Measurements from ENCODE around the gene SIPA1L3. TPM values are rescaled to one million over a fixed set of nuclear protein-coding genes. Genes with fewer than 3 reads are reported as not detected.
"Not testable (repeated sequence)": the region's sequence is repeated elsewhere in the genome, so short reads cannot be mapped to it uniquely, and the experiment has no call there.

The SIPA1L3 gene
- total RNA-seq, 1 donor from 2014 or later: 16.1 TPM

DNA sequence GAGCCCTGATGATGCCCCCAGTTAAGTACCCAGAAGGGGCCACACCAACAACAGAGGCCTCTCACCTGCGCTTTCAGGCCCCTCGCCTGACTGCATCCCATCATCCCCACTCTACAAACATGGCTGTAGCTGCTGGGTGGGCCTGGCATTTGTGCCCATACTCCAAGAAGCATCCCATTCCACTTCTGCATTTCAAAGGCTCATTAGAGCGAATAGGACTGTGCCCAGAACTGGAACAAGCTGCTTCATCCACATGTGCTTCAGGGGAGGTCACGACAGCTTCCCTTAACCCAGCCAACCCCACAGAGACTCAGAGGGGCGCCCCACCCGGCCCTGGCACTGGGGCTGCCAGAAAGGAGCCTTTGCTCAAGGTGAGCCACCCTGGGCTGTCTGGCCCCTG is 156.9 kb downstream of the SIPA1L3 start:
- no peak for DNase-seq (ENCODE audit: low spot score)

DNA sequence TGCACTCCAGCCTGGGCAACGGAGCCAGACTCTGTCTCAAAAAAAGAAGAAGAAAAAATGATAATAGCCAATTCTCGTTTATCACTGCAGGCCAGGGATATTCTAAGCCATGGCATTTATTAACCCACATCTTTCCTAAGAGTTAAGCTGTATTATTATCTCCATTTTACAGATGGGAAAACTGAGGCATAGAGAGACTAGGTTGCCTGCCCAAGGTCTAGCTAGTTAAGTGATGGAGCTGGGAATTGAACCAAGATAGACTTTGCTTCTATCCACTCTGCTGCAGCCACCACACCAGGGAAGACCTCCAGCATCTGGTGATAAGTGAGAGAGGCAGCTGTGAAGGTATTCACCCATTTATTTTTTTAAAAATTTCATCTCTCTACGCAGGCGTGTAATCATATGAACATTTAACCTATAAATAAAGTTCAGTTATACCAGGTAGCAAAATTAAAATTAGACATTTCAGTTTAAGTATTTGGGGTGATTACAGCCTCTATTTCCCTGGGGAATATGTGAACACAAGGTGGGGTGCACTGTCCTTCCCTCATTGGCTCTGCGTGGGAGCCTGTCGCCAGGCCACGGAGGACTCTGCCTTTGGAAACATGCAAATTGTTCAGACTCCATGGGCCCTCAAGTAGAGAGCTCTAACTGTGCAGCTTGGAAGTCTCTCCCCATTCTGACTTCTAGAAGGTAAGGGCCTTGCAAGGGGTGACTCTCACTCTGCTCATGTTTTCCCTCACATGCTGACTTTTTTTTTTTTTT is 157.8 kb downstream of the SIPA1L3 start:
- no peak for DNase-seq (ENCODE audit: low spot score)

DNA sequence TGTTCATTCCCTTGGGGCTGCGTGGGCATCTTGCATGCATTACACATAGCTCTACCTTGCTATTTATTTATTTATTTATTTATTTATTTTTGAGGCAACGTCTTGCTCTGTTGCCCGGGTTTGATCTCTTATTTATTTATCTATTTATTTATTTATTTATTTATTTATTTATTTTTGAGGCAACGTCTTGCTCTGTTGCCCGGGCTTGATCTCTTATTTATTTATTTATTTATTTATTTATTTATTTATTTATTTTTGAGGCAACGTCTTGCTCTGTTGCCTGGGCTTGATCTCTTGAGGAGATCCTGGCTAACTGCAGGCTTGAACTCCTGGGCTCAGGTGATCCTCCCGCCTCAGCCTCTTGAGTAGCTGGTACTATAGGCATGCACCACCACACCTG is 158.8 kb downstream of the SIPA1L3 start:
- not testable (repeated sequence) for DNase-seq (ENCODE audit: low spot score)

DNA sequence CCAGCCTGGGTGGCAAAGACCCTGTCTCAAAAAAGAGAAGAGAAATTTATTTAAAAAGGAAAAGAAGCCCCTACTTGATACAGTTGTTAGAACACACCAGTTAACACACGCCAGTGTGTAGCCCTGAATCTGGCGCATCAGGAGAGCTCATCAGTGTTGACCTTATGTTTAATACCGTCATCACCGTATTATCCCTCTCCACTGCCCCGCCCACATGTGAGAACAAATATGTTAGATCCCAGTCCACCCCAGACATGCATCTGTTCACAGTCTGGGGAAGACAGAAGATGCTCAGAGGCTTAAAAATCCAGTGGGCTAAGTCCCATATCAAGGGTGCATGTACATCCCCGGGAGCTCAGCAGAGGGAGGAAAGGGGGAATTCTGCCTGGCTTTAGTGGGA is 161.8 kb downstream of the SIPA1L3 start:
- no peak for DNase-seq (ENCODE audit: low spot score)

DNA sequence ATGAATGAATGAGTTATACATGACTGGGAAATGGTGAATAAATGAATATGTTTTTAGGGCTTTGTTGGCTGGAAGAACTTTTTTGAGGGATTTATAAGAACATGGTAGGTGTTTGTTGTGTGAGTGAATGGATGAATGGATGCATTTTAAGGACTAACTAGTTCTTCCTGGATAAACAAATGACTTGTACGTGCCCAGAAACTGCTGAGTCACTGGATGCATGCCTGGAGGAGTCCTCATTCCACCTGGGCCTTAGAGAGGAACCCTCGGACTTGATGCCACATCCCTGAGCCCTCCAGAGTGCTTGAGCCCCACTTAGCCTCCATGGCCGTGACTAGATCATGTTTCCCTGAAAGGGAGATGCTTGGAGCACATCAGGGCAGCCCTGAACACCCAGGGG is 163.6 kb downstream of the SIPA1L3 start:
- no peak for DNase-seq (ENCODE audit: low spot score)

DNA sequence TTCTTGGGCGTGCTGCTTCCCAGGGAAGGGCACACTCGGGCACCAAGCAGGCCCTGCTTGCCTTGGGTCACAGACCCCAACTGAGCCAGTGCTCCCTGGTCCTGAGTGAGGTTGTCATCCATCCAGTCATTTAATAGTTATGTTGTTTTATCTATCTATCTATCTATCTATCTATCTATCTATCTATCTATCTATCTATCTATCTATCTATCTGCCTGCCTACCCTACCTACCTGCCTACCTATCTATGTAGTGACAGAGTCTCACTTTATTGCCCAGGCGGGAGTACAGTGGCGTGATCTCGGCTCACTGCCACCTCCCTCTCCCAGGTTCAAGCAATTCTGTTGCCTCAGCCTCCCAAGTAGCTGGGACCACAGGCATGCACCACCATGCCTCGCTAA is 164.0 kb downstream of the SIPA1L3 start:
- not testable (repeated sequence) for DNase-seq (ENCODE audit: low spot score)

DNA sequence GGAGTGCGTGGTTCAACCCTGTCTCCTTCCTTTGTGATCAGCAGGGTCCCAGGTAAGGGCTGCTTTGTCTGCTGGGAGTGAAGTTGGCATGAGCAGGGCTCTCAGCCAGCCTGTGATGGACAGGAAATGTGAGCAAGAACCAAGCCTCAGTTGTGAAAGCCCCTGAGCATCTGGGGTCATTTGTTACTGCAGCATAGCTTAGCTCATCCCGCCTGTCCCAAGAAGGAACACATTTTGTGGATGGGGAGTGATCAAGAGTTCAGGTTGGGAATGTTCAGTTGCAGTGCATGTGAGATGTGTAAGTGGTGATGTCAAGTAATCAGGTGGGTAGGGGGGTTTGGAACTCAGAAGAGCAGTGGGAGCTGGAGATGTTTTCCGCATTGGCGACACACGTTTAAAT is 164.6 kb downstream of the SIPA1L3 start:
- DNase-seq (ENCODE audit: low spot score): no peak

DNA sequence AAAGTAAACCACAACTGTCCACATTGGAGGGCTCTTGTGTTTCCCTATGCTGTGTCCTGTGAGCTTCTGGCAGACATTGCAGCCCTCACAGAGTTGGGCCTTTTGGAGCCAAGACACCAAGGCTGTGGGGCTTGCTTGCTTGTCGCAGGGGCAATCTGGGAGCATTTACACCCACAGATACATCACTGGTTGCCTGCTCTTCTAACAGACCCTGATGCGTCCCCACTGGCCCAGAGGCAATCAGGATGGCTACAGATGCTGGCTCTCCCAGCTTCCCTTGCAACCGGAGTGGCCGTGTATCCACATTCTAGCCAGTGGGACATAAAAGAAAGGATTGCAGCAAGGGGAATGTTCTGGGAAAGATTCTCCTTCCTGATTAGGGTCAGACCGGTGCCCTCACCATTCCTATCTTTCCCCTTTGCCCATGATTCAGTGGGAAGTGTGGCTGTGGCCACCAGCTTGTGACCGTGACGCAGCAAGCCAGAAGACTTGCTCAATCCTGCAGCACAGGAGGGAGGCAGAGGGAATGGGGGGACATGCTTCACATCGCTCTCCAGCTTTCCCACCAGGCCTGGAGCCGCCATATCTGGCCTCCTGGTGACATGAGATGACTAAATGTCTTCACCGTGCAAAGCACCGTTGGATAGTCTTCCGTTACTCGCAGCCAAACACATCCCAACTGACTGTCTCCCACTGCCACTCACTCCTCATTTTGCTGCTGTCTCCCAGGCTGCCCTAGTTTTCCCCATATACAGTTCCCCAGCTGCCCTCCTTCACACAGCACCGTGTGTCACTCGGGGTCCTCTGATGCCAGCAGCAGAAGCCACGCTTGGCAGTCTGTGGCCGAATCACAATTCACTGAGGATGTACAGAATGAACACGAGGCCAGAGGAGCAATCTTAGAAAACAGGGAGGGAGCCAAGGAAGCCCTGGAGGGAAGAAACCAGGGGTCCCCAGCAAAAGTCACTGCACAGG is 166.1 kb downstream of the SIPA1L3 start:
- no peak for DNase-seq (ENCODE audit: low spot score)

DNA sequence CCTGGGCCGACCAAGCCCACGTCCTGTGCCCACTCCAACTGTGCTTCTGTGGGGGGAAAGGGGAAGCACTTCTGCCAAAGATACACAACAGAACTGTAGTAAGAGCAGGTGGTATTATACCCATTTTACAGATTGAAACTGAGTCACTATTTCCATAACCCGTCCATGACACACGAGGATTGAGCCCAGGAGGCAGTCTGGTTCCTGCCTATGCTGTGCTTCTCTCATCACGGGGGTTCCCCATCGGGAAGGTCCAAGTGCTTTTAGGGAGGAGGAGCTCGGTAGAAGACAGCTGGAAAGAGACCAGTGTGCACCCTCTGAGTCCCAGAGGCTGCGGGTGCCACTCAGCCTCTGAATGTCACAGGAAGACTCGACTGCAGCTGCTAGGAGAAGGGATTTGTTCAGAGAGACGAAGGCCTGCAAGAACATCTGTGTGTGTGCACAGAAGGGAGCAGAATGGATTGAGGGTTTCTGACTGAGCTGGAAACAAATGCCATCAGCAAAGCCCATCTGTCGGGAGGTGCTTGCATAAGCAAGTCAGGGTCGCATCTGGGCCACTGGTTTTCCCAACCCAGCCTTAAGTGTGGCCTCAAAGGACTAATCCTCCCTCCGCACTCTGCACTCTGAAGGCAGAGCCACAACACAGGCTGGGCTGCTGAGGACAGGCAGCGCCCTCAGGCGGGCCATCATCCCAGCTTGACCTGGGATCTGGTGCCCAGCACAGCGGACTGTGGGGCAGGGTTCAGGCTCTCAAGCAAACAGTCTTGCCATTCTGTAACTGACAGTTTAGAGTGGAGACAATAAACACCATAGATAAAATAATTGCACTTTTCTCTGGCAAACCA is 167.1 kb downstream of the SIPA1L3 start:
- no peak for DNase-seq (ENCODE audit: low spot score)

DNA sequence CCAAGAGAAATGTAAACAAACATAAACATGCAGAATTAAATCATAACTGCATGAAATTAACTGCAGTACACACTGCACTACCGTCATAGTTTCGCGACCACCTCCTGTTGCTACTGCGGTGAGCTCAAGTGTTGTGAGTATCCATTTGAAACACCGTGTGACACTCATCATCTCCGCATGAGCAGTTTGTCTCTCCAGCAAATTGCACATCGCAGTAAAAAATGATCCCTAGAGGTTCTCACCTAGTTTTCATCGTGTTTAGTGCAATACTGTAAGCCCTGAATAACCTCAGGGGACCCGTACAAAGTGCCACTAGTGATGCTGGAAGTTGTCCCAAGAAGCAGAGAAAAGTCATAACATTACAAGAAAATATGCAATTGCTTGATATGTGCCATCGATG is 169.3 kb downstream of the SIPA1L3 start:
- DNase-seq (ENCODE audit: low spot score): no peak

DNA sequence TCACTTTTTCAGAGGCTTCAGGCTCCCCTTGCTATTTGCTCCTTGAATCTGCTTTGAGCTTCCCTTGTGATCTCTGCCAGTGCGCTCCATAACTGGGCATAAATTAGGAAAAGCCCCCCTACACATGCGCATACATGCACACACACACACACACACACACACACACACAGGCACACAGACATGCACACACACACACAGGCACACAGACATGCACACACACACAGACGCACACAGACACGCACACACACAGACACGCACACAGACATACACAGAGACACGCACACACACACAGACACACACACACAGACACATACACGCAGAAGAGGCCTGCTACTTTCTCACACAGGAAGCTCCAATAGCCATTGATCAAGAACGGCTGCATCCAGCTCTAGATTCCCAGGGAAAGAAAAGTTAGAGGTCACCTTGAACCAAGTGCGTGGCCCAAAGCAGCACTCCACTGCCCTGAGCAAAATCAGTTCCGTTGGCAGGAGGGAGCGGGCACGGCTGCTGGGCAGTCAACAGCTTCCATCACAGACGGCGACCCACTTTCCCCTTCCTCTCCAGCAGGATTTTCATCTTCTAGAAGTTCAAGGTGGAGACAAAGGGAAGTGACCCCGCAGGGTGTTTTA is 171.4 kb downstream of the SIPA1L3 start:
- DNase-seq (ENCODE audit: low spot score): no peak

DNA sequence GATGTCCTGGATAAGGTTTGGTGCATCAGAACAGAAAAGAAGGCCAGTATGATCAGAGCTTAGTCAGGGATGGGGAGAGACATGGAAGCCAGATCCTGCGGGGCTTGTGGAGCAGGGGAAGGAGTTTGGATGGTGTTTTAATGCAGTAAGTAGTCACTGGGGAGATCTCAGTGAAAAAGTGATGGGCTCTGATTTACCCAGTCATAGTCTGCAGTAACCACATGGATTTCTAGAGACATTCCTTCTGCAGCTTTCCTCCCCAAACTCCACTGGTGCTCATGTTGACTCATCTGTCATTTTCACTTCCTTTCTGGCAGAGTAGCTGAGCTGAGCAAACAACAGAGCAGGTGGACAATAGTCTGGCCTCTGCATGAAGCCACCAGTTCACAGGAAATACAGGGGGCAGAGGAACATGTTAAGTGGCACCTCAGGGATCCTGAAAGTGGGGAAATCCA is 172.9 kb downstream of the SIPA1L3 start:
- no peak for DNase-seq (ENCODE audit: low spot score)

DNA sequence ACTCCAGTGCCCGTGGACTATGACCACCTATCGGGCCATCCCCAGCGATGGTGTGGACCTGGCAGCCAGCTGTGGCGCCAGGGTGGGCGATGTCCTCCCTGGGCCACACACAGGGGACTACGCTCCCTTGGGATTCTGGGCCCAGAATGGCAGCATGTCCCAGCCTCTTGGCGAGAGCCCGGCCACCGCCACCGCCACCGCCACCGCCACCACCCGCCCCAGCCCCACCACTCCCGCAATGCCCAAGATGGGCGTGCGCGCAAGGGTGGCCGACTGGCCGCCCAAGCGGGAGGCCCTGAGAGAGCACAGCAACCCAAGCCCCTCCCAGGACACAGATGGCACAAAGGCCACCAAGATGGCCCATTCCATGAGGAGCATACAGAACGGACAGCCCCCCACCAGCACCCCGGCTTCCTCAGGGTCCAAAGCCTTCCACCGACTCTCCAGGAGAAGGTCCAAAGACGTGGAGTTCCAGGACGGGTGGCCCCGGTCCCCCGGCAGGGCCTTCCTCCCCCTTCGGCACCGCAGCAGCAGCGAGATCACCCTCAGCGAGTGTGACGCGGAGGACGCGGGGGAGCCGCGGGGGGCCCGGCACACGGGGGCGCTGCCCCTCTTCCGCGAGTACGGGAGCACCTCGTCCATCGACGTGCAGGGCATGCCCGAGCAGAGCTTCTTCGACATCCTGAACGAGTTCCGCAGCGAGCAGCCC is 174.7 kb downstream of the SIPA1L3 start:
- no peak for DNase-seq (ENCODE audit: low spot score)

DNA sequence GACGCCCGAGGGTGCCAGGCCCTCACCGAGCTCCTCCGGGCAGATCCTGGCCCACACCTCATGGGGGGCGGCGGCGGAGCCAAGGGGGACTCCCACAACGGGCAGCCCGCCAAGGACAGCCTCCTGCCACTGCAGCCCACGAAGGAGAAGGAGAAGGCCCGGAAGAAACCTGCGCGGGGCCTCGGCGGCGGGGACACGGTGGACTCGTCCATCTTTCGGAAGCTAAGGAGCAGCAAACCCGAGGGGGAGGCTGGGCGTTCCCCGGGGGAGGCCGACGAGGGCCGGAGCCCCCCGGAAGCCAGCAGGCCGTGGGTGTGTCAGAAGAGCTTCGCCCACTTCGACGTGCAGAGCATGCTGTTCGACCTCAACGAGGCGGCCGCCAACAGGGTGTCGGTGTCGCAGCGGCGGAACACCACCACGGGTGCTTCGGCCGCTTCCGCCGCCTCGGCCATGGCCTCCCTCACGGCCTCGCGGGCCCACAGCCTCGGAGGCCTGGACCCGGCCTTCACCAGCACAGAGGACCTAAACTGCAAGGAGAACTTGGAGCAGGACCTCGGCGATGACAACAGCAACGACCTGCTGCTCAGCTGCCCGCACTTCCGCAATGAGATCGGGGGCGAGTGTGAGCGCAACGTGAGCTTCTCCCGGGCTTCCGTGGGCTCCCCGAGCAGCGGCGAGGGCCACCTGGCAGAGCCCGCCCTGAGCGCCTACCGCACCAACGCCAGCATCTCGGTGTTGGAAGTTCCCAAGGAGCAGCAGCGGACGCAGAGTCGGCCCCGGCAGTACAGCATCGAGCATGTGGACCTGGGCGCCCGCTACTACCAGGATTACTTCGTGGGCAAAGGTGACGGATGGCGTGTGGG is 175.5 kb downstream of the SIPA1L3 start:
- no peak for DNase-seq (ENCODE audit: low spot score)

DNA sequence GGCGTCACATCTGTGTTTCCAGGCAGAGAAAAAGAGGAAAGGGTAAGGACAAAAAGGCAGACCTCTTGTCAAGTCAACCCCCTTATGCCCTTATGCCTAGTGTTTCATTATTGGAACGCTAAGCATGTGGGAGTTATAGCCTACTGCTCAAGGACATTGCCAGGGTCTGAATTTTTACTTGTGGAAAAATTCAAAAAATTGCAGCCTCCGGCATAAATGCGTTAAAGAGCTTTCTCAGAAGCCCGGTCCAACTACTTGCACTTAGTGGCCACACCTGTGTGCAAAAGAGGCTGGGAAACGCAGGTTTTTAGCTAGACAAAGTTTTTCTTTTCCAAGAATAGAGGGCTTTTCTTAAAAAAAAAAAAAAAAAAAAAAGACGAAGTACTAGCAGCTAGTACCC is 177.2 kb downstream of the SIPA1L3 start:
- DNase-seq (ENCODE audit: low spot score): no peak

DNA sequence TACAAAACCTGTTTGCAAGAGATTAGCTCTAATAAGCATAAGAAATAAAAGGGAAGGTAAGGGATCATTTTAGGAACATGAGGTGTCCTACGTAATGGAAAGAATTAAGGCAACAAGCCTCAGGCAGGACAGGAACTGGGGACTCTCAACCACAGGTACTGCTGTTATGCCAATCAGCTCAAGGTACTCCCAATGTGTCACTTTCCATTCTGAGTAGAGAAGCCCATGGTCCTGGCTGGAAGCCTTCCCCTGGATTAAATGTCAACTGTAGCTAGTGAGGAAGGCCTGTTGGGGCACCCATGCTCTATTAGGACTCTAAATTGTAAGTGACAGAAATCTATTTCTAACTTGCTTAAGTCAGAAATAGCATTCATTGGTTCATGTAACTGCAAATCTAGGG is 182.4 kb downstream of the SIPA1L3 start:
- DNase-seq (ENCODE audit: low spot score): no peak

DNA sequence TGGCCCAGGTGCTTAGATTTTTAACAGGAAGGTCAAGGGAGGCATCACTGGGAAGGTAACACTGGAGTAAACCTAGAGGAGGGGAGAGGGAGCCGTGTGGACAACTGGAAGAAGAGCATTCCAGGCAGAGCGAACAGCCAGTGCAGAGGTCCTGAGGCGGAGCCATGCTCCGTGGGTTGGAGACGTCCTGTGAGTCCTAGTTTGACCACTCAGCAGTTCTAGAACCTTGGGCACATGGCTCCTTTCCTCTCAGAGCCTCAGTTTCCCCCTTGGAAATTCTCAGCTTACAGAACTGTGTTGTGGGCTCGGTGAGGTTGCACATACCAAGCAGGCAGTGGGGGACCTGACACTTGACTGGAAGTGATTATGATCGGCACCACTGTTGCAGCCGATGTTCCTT is 186.1 kb downstream of the SIPA1L3 start:
- no peak for DNase-seq (ENCODE audit: low spot score)

DNA sequence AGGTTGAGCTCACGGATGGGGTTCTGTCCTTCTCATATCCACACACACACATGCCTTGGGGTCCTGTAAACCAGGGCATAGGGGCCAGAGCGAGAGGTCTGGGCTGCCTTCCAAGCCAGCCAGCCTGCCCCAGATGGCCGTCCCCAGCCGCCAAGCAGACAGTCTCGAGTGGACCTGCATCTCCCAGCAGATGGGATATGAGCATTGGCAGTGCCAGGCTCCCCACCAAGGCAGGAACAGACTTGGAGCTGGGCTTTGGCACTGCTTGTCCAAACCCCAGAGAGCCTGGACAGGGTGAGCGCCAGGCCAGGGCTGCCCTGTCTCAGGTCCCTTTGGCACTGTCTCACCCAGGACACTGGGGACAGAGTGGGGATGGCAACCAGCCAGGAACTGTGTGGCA is 186.6 kb downstream of the SIPA1L3 start:
- no peak for DNase-seq (ENCODE audit: low spot score)

Measured in mesenteric fat pad (tissue), 1 donor.